Measurements from ENCODE around the gene OR10G7.

DNA sequence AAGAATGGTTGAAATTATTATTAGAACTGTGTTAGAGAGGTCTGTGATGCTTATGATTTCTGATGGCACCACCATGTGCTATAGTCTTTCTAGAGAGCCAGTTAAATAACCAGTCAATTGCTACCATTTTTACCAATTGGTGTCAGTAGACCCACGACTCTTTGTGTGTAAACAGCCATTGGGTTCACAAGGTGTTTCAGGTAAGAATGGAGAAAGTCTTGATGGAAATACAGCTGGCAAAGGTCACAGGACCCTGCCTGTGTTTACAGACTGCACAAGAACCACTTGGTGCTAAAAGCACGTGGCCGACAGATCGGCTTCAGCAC lies 30.5 kb upstream of the OR10G7 start:
- TF ChIP-seq CTCF (optimal IDR thresholded peaks at IDR 0.05 in 1 of 3, IDR thresholded peaks at IDR 0.05 in 1 of 3, conservative IDR thresholded peaks at IDR 0.05 in 1 of 3; ENCODE audit: extremely low read depth in 1 of 3, insufficient read depth in 2 of 3, low read length in 3 of 3) (no peak), EZH2 (IDR thresholded peaks at IDR 0.05; ENCODE audit: low read length) (no peak)
